ENCODE measurements around the gene LARGE1. TPM values are rescaled to one million over a fixed set of nuclear protein-coding genes. Genes with fewer than 3 reads are reported as not detected.
A peak's percentile ranks its signal among the peaks of the same experiment; 100 is the strongest.
"Not testable (repeated sequence)": the region's sequence is repeated elsewhere in the genome, so short reads cannot be mapped to it uniquely, and the experiment has no call there.

Gene LARGE1
- total RNA-seq, 1 experiment from 2014 or later = 24.8 TPM

GRCh38 chr22:33389936-33390335, 530.3 kb downstream of the LARGE1 start:
- no peaks in the 10 kb centered on the region for H3K36me3 ChIP-seq
- DNase-seq (ENCODE audit: low read depth in 1 of 2, low spot score in 2 of 2) = peak; percentile 83 to 89
- no peaks in the 10 kb centered on the region for H3K27me3 ChIP-seq (replicated peaks)
- 0 out of 2 replicates have a peak overlapping the region, but pooled peaks have one; percentile 22 for H3K27ac ChIP-seq
- no peak overlapping the region for H3K4me3 ChIP-seq
- H3K4me1 ChIP-seq (replicated peaks) = peaks cover 12% of the 10 kb centered on the region
- no peaks in the 10 kb centered on the region for H3K9me3 ChIP-seq (replicated peaks)

GRCh38 chr22:33386270-33386669, 534.0 kb downstream of the LARGE1 start:
- Histone ChIP-seq H3K4me3 (no peak overlapping the region), H3K27me3 (replicated peaks) (no peaks in the 10 kb centered on the region), H3K27ac (no peak overlapping the region), H3K36me3 (no peaks in the 10 kb centered on the region), H3K4me1 (replicated peaks) (peaks cover 21% of the 10 kb centered on the region), H3K9me3 (replicated peaks) (no peaks in the 10 kb centered on the region)
- no peak for DNase-seq (ENCODE audit: low read depth in 1 of 2, low spot score in 2 of 2)

- Histone ChIP-seq H3K27me3 (replicated peaks) (no peaks in the 10 kb centered on the region), H3K4me3 (no peak overlapping the region), H3K27ac (no peak overlapping the region), H3K9me3 (replicated peaks) (no peaks in the 10 kb centered on the region), H3K4me1 (replicated peaks) (peaks cover 27% of the 10 kb centered on the region), H3K36me3 (no peaks in the 10 kb centered on the region)
- DNase-seq (ENCODE audit: low read depth in 1 of 2, low spot score in 2 of 2) = no peak
Observed at GRCh38 chr22:33385611-33386010, 534.7 kb downstream of the LARGE1 start.

GRCh38 chr22:33382436-33382835, 537.8 kb downstream of the LARGE1 start:
- no peak for DNase-seq (ENCODE audit: low read depth in 1 of 2, low spot score in 2 of 2)
- no peak overlapping the region for H3K27ac ChIP-seq

GRCh38 chr22:33381531-33382406, 538.5 kb downstream of the LARGE1 start:
- no peaks in the 10 kb centered on the region for H3K27me3 ChIP-seq (replicated peaks)
- no peak overlapping the region for H3K4me3 ChIP-seq
- peaks cover 19% of the 10 kb centered on the region for H3K4me1 ChIP-seq (replicated peaks)
- no peak overlapping the region for H3K27ac ChIP-seq
- no peak for DNase-seq (ENCODE audit: low read depth in 1 of 2, low spot score in 2 of 2)
- H3K9me3 ChIP-seq (replicated peaks) = no peaks in the 10 kb centered on the region
- H3K36me3 ChIP-seq = no peaks in the 10 kb centered on the region

More at GRCh38 chr22:33382436-33382835, 537.8 kb downstream of the LARGE1 start:
- Histone ChIP-seq H3K27me3 (replicated peaks) (no peaks in the 10 kb centered on the region), H3K9me3 (replicated peaks) (no peaks in the 10 kb centered on the region), H3K36me3 (no peaks in the 10 kb centered on the region), H3K4me3 (no peak overlapping the region), H3K4me1 (replicated peaks) (peaks cover 19% of the 10 kb centered on the region)

GRCh38 chr22:33380789-33381530, 539.3 kb downstream of the LARGE1 start:
- Histone ChIP-seq H3K4me1 (replicated peaks) (peaks cover 19% of the 10 kb centered on the region), H3K9me3 (replicated peaks) (no peaks in the 10 kb centered on the region), H3K4me3 (no peak overlapping the region), H3K27ac (0 out of 2 replicates have a peak overlapping the region, but pooled peaks have one; percentile 16), H3K36me3 (no peaks in the 10 kb centered on the region), H3K27me3 (replicated peaks) (no peaks in the 10 kb centered on the region)
- peak in 1 of 2 experiments; percentile 78 for DNase-seq (ENCODE audit: low read depth in 1 of 2, low spot score in 2 of 2)

- H3K4me1 ChIP-seq (replicated peaks) = peaks cover 19% of the 10 kb centered on the region
- no peaks in the 10 kb centered on the region for H3K9me3 ChIP-seq (replicated peaks)
- DNase-seq (ENCODE audit: low read depth in 1 of 2, low spot score in 2 of 2) = no peak
- no peak overlapping the region for H3K4me3 ChIP-seq
- no peaks in the 10 kb centered on the region for H3K36me3 ChIP-seq
- H3K27me3 ChIP-seq (replicated peaks) = no peaks in the 10 kb centered on the region
- no peak overlapping the region for H3K27ac ChIP-seq
Observed at GRCh38 chr22:33379836-33380235, 540.4 kb downstream of the LARGE1 start.

- H3K4me1 ChIP-seq (replicated peaks) = peaks cover under 1% of the 10 kb centered on the region; the same call in 1 of the 2 replicates
- H3K9me3 ChIP-seq (replicated peaks) = no peaks in the 10 kb centered on the region
- no peaks in the 10 kb centered on the region for H3K27me3 ChIP-seq (replicated peaks)
- DNase-seq (ENCODE audit: low read depth in 1 of 2, low spot score in 2 of 2) = no peak
- H3K4me3 ChIP-seq = no peak overlapping the region
- H3K27ac ChIP-seq = no peak overlapping the region
- 0 out of 2 replicates have a peak, but pooled peaks cover 2% of the 10 kb centered on the region for H3K36me3 ChIP-seq
Observed at GRCh38 chr22:33372875-33373274, 547.4 kb downstream of the LARGE1 start.

- not testable (repeated sequence) for H3K9me3 ChIP-seq (replicated peaks); H3K27ac ChIP-seq; DNase-seq (ENCODE audit: low read depth in 1 of 2, low spot score in 2 of 2); H3K36me3 ChIP-seq; H3K4me3 ChIP-seq; H3K27me3 ChIP-seq (replicated peaks)
- H3K4me1 ChIP-seq (replicated peaks) = peaks cover 18% of the 10 kb centered on the region
Observed at GRCh38 chr22:33363256-33363655, 557.0 kb downstream of the LARGE1 start.

- H3K27me3 ChIP-seq (replicated peaks) = no peaks in the 10 kb centered on the region
- H3K36me3 ChIP-seq = no peaks in the 10 kb centered on the region
Observed at GRCh38 chr22:33362702-33363101, 557.6 kb downstream of the LARGE1 start.

GRCh38 chr22:33361581-33361980, 558.7 kb downstream of the LARGE1 start:
- H3K27ac ChIP-seq = no peak overlapping the region
- H3K9me3 ChIP-seq (replicated peaks) = no peaks in the 10 kb centered on the region
- peaks cover 8% of the 10 kb centered on the region for H3K4me1 ChIP-seq (replicated peaks)
- no peaks in the 10 kb centered on the region for H3K36me3 ChIP-seq
- H3K27me3 ChIP-seq (replicated peaks) = 0 out of 2 replicates have a peak, but pooled peaks cover 2% of the 10 kb centered on the region
- no peak overlapping the region for H3K4me3 ChIP-seq
- DNase-seq (ENCODE audit: low read depth in 1 of 2, low spot score in 2 of 2) = no peak

More at GRCh38 chr22:33362702-33363101, 557.6 kb downstream of the LARGE1 start:
- Histone ChIP-seq H3K27ac (no peak overlapping the region), H3K4me3 (no peak overlapping the region), H3K9me3 (replicated peaks) (no peaks in the 10 kb centered on the region), H3K4me1 (replicated peaks) (peaks cover 16% of the 10 kb centered on the region)
- no peak for DNase-seq (ENCODE audit: low read depth in 1 of 2, low spot score in 2 of 2)

GRCh38 chr22:33357981-33358399, 562.3 kb downstream of the LARGE1 start:
- no peak overlapping the region for H3K27ac ChIP-seq
- DNase-seq (ENCODE audit: low read depth in 1 of 2, low spot score in 2 of 2) = no peak
- H3K36me3 ChIP-seq = no peaks in the 10 kb centered on the region

GRCh38 chr22:33354928-33355327, 565.3 kb downstream of the LARGE1 start:
- no peak for DNase-seq (ENCODE audit: low read depth in 1 of 2, low spot score in 2 of 2)
- 0 out of 2 replicates have a peak, but pooled peaks cover 2% of the 10 kb centered on the region for H3K27me3 ChIP-seq (replicated peaks)

More at GRCh38 chr22:33357981-33358399, 562.3 kb downstream of the LARGE1 start:
- Histone ChIP-seq H3K27me3 (replicated peaks) (0 out of 2 replicates have a peak, but pooled peaks cover 2% of the 10 kb centered on the region), H3K9me3 (replicated peaks) (no peaks in the 10 kb centered on the region), H3K4me3 (no peak overlapping the region), H3K4me1 (replicated peaks) (peaks cover 13% of the 10 kb centered on the region)

More at GRCh38 chr22:33354928-33355327, 565.3 kb downstream of the LARGE1 start:
- Histone ChIP-seq H3K4me1 (replicated peaks) (peaks cover 5% of the 10 kb centered on the region), H3K36me3 (no peaks in the 10 kb centered on the region), H3K4me3 (no peak overlapping the region), H3K9me3 (replicated peaks) (no peaks in the 10 kb centered on the region), H3K27ac (no peak overlapping the region)

Measured in SJSA1 (cell line).